ENCODE data around the gene SINHCAF. TPM values are rescaled to one million over a fixed set of nuclear protein-coding genes. Genes with fewer than 3 reads are reported as not detected.

Gene SINHCAF
- total and polyA plus RNA-seq, 4 donors = 2.3 to 10.3 (median 4.9) TPM

- 73% methylated on average over 4 of the region's 4 CpGs for WGBS
- Histone ChIP-seq H3K9ac (ENCODE audit: low read depth in 1 of 2, low read length in 2 of 2) (no peak overlapping the region), H3K4me3 (ENCODE audit: low read depth in 1 of 3, low read length in 3 of 3) (no peak overlapping the region), H3K9me3 (ENCODE audit: control insufficient read depth in 4 of 4, low read length in 3 of 4) (no peaks in the 10 kb centered on the region), H3K27ac (ENCODE audit: low read depth in 1 of 2, low read length in 2 of 2) (no peak overlapping the region), H3K27me3 (ENCODE audit: control insufficient read depth in 4 of 4, insufficient read depth in 4 of 4, low read length in 3 of 4) (no peaks in the 10 kb centered on the region), H3K36me3 (ENCODE audit: control insufficient read depth in 4 of 4, insufficient read depth in 3 of 4, low read depth in 1 of 4, low read length in 3 of 4) (no peaks in the 10 kb centered on the region), H3K4me1 (ENCODE audit: control insufficient read depth in 4 of 4, insufficient read depth in 4 of 4, low read length in 3 of 4) (peaks cover 0 to 6% (median 0%) of the 10 kb centered on the region in 4 donors)
- no peak for DNase-seq (ENCODE audit: low spot score)
- no peak for TF ChIP-seq ZBTB33 (IDR thresholded peaks at IDR 0.05)
- TF ChIP-seq REST (IDR thresholded peaks at IDR 0.05) = no peak
- TF ChIP-seq SP1 (IDR thresholded peaks at IDR 0.05) = no peak
- TF ChIP-seq RAD21 (IDR thresholded peaks at IDR 0.05) = no peak
- TF ChIP-seq GABPA (IDR thresholded peaks at IDR 0.05 in 1 of 2, conservative IDR thresholded peaks at IDR 0.05 in 1 of 2) = no peak
- TF ChIP-seq RXRA (IDR thresholded peaks at IDR 0.05) = no peak
- no peak for TF ChIP-seq FOXA1 (IDR thresholded peaks at IDR 0.05)
- no peak for TF ChIP-seq JUND (IDR thresholded peaks at IDR 0.05)
- TF ChIP-seq NR2F2 (IDR thresholded peaks at IDR 0.05) = no peak
- no peak for TF ChIP-seq EGR1 (IDR thresholded peaks at IDR 0.05; ENCODE audit: low read depth in 2 of 2)
- no peak for TF ChIP-seq FOXA2 (IDR thresholded peaks at IDR 0.05)
- TF ChIP-seq TAF1 (conservative IDR thresholded peaks at IDR 0.05) = no peak
- no peak for TF ChIP-seq HNF4G (IDR thresholded peaks at IDR 0.05)
- no peak for TF ChIP-seq MAX (IDR thresholded peaks at IDR 0.05)
- TF ChIP-seq, protein P1, sequence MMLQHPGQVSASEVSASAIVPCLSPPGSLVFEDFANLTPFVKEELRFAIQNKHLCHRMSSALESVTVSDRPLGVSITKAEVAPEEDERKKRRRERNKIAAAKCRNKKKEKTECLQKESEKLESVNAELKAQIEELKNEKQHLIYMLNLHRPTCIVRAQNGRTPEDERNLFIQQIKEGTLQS (IDR thresholded peaks at IDR 0.05) = no peak
- TF ChIP-seq CTCF (IDR thresholded peaks at IDR 0.05; ENCODE audit: low read depth, low read length, missing input control) = no peak
- TF ChIP-seq YY1 (IDR thresholded peaks at IDR 0.05) = no peak
Observed at GRCh38 chr12:31331242-31331641, 5.3 kb upstream of the SINHCAF start.

All from liver (tissue), 9 donors.